SK-N-SH (cell line): ENCODE results near the gene ROR2. TPM values are rescaled to one million over a fixed set of nuclear protein-coding genes. Genes with fewer than 3 reads are reported as not detected.

Experiments
- CTCF ChIA-PET: fragments of 300-600, 350-600 bp; formaldehyde crosslinking; extraction: SDS; loops from one replicate; lab custom pipeline; 2021; lab: Yijun Ruan, JAX
- POLR2A ChIA-PET: fragments of 350-600 bp; sonication (Branson Sonifier 250); formaldehyde crosslinking; extraction: SDS; loops from one replicate; lab custom pipeline; 2020; ENCODE audit warnings: antibody characterized with exemption, inconsistent platforms; lab: Yijun Ruan, JAX
- DNase-seq: peaks from one replicate; pipeline ENCODE4 v3.0.0; 2012
- H2AFZ ChIP-seq: fragments of 200-600 bp; sonication (generic); 2 replicates; pipeline ENCODE4 v1.8.1; 2016; ENCODE audit warnings: antibody characterized with exemption, mild to moderate bottlenecking, low read depth
- H3F3A ChIP-seq: fragments of 200-600 bp; sonication (generic); replicated peaks from 2 replicates; pipeline ENCODE3; 2016; ENCODE audit warnings: antibody characterized with exemption, mild to moderate bottlenecking; ENCODE audit not compliant: insufficient read depth
- H3K27ac ChIP-seq, 2 experiments: fragments of 200-500 bp in 1 of 2; fragments of 200-600 bp in 1 of 2; sonication (Bioruptor generic) in 1 of 2; sonication (generic), shearing (Covaris generic) in 1 of 2; 2 replicates each; pipeline versions ENCODE4 v1.5.1 to v1.6.1; 2014 to 2016; ENCODE audit warnings: low read depth in 2 of 2, inconsistent platforms in 1 of 2, low read length in 1 of 2, mild to moderate bottlenecking in 1 of 2, mixed read lengths in 1 of 2
- H3K27me3 ChIP-seq: fragments of 200-600 bp; sonication (generic), shearing (Covaris generic); 2 replicates; pipeline ENCODE4 v1.6.1; 2016; ENCODE audit warnings: mixed run types; ENCODE audit not compliant: insufficient read depth
- H3K36me3 ChIP-seq, 2 experiments: fragments of 200-500 bp in 1 of 2; fragments of 200-600 bp in 1 of 2; sonication (Bioruptor generic) in 1 of 2; sonication (generic) in 1 of 2; replicated peaks in 1 of 2; 2 replicates each; pipeline versions ENCODE3 to v1.5.1; 2014 to 2016; ENCODE audit warnings: low read length in 1 of 2, mild to moderate bottlenecking in 1 of 2; ENCODE audit not compliant: insufficient read depth in 2 of 2, control insufficient read depth in 1 of 2
- H3K4me1 ChIP-seq, 2 experiments: fragments of 200-500 bp in 1 of 2; fragments of 200-600 bp in 1 of 2; sonication (Bioruptor generic) in 1 of 2; sonication (generic), shearing (Covaris generic) in 1 of 2; 2 replicates each; pipeline versions ENCODE4 v1.5.1 to v1.6.1; 2014 to 2016; ENCODE audit warnings: low read depth in 1 of 2, low read length in 1 of 2, mixed run types in 1 of 2; ENCODE audit not compliant: insufficient read depth in 2 of 2, control insufficient read depth in 1 of 2
- H3K4me2 ChIP-seq: fragments of 200-600 bp; sonication (generic), shearing (Covaris generic); 2 replicates; pipeline ENCODE4 v1.6.1; 2017; ENCODE audit warnings: mixed run types
- H3K4me3 ChIP-seq, 2 experiments: fragments of 200-500 bp in 1 of 2; fragments of 200-600 bp in 1 of 2; sonication (Bioruptor generic) in 1 of 2; sonication (generic), shearing (Covaris generic) in 1 of 2; 2 replicates each; pipeline versions ENCODE4 v1.5.1 to v1.8.1; 2014 to 2016; ENCODE audit warnings: low read depth in 2 of 2, inconsistent platforms in 1 of 2, low read length in 1 of 2, mild to moderate bottlenecking in 1 of 2, mixed read lengths in 1 of 2, moderate library complexity in 1 of 2
- H3K79me2 ChIP-seq: fragments of 200-600 bp; sonication (generic); 2 replicates; pipeline ENCODE4 v1.8.1; 2017; ENCODE audit warnings: mild to moderate bottlenecking; ENCODE audit not compliant: insufficient read depth
- H3K9ac ChIP-seq: fragments of 200-600 bp; sonication (generic); 2 replicates; pipeline ENCODE4 v1.6.1; 2017; ENCODE audit warnings: mixed run types
- H3K9me2 ChIP-seq: fragments of 200-600 bp; sonication (generic); 2 replicates; pipeline ENCODE4 v1.6.1; 2017; ENCODE audit warnings: mixed run types
- H3K9me3 ChIP-seq: fragments of 200-600 bp; sonication (generic); 2 replicates; pipeline ENCODE4 v1.6.1; 2017; ENCODE audit warnings: mixed run types, mild to moderate bottlenecking, moderate library complexity
- H4K20me1 ChIP-seq: fragments of 200-600 bp; sonication (generic); 2 replicates; pipeline ENCODE4 v1.6.1; 2017; ENCODE audit warnings: mild to moderate bottlenecking, mixed run types; ENCODE audit not compliant: insufficient read depth
- CTCF ChIP-seq: fragments of 200-600 bp; sonication (generic); IDR thresholded peaks from 2 replicates; pipeline ENCODE4 v1.6.1; 2017; ENCODE audit warnings: antibody characterized with exemption, mild to moderate bottlenecking, moderate library complexity
- ELF1 ChIP-seq: IDR thresholded peaks from 2 replicates; pipeline ENCODE4 v1.4.0; 2012
- EP300 ChIP-seq, 2 experiments: IDR thresholded peaks; 2 replicates each; pipeline versions ENCODE4 v1.4.0 to v1.6.1; 2012; ENCODE audit warnings: borderline replicate concordance in 1 of 2, low read depth in 1 of 2, low read length in 1 of 2
- FOSL2 ChIP-seq: IDR thresholded peaks from 2 replicates; pipeline ENCODE4 v1.4.0; 2012; ENCODE audit warnings: low read depth, mild to moderate bottlenecking, moderate library complexity, borderline replicate concordance
- GABPA ChIP-seq: IDR thresholded peaks from 2 replicates; pipeline ENCODE4 v1.4.0; 2012; ENCODE audit warnings: low read depth, mild to moderate bottlenecking
- IRF3 ChIP-seq: fragments of 150-350 bp; IDR thresholded peaks from 2 replicates; pipeline ENCODE4 v1.6.1; 2016; ENCODE audit warnings: mild to moderate bottlenecking, low read depth, low read length
- MAX ChIP-seq: IDR thresholded peaks from 2 replicates; pipeline ENCODE4 v1.4.0; 2012; ENCODE audit warnings: low read depth
- MXI1 ChIP-seq: IDR thresholded peaks from 2 replicates; pipeline ENCODE4 v1.6.1; 2012; ENCODE audit warnings: mild to moderate bottlenecking, low read depth, low read length, improper control_type of control experiment
- NFIC ChIP-seq: IDR thresholded peaks from 2 replicates; pipeline ENCODE4 v1.4.0; 2012; ENCODE audit warnings: borderline replicate concordance
- NRF1 ChIP-seq: IDR thresholded peaks from 2 replicates; pipeline ENCODE4 v1.6.1; 2012; ENCODE audit warnings: low read depth, mild to moderate bottlenecking, low read length
- POLR2AphosphoS5 ChIP-seq: IDR thresholded peaks from 2 replicates; pipeline ENCODE4 v1.6.1; 2012; ENCODE audit warnings: low read depth, low read length
- RAD21 ChIP-seq: IDR thresholded peaks from 2 replicates; pipeline ENCODE4 v1.6.1; 2012; ENCODE audit warnings: mild to moderate bottlenecking, low read length
- RCOR1 ChIP-seq: fragments of 150-350 bp; IDR thresholded peaks from 2 replicates; pipeline ENCODE4 v1.6.1; 2017; ENCODE audit warnings: antibody characterized with exemption, low read length
- RXRA ChIP-seq: IDR thresholded peaks from 2 replicates; pipeline ENCODE4 v1.4.0; 2012; ENCODE audit warnings: low read depth, mild to moderate bottlenecking, borderline replicate concordance
- SIN3A ChIP-seq: IDR thresholded peaks from 2 replicates; pipeline ENCODE4 v1.6.1; 2012; ENCODE audit warnings: low read depth, mild to moderate bottlenecking, low read length, moderate library complexity, borderline replicate concordance
- TEAD4 ChIP-seq: IDR thresholded peaks from 2 replicates; pipeline ENCODE4 v1.4.0; 2012; ENCODE audit warnings: mild to moderate bottlenecking, borderline replicate concordance; ENCODE audit not compliant: insufficient read depth
- USF1 ChIP-seq: IDR thresholded peaks from 2 replicates; pipeline ENCODE4 v1.4.0; 2012; ENCODE audit warnings: low read depth, borderline replicate concordance
- USF2 ChIP-seq: fragments of 150-350 bp; IDR thresholded peaks from 2 replicates; pipeline ENCODE4 v1.6.1; 2017; ENCODE audit warnings: antibody characterized with exemption, low read length, low read depth, borderline replicate concordance
- WGBS: methylation state at CpG from one replicate; pipeline ENCODE4 v1.1.6; 2017; ENCODE audit warnings: low lambda C conversion rate; 5-methylcytosine and 5-hydroxymethylcytosine counted together
- polyA plus RNA-seq, 3 experiments: library from polyadenylated mRNA; depleted of rRNA; stranded (reverse); fragments of >200 nt; gene quantifications; 2 replicates each; pipeline ENCODE4 v1.2.3, GENCODE V29; 2012

ROR2 gene
- polyA plus RNA-seq, 1 of the 3 experiments (the other 2 are of a cell fraction), result 0.43 TPM

GRCh38 chr9:91603932-91604331, 346.1 kb downstream of the ROR2 start:
- no peaks in the 10 kb centered on the region for H3F3A ChIP-seq
- TF ChIP-seq SIN3A (no peak), RCOR1 (no peak), FOSL2 (no peak), POLR2AphosphoS5 (no peak), MAX (no peak), EP300 (IDR thresholded peaks at IDR 0.05; ENCODE audit: borderline replicate concordance in 1 of 2, low read depth in 1 of 2, low read length in 1 of 2) (no peak), GABPA (no peak), IRF3 (no peak), MXI1 (no peak), RXRA (no peak), CTCF (no peak), RAD21 (no peak), TEAD4 (no peak), ELF1 (no peak), USF1 (no peak), NRF1 (no peak), USF2 (no peak), NFIC (no peak)
- no peaks in the 10 kb centered on the region for H3K4me1 ChIP-seq
- POLR2A ChIA-PET, result no interaction called here
- no peak overlapping the region for H3K4me2 ChIP-seq
- no peak overlapping the region for H3K9ac ChIP-seq
- no peaks in the 10 kb centered on the region for H3K36me3 ChIP-seq
- no peaks in the 10 kb centered on the region for H3K79me2 ChIP-seq
- H3K27ac ChIP-seq, result no peak overlapping the region
- no peaks in the 10 kb centered on the region for H4K20me1 ChIP-seq
- 32% methylated on average over 3 of the region's 3 CpGs for WGBS
- no peaks in the 10 kb centered on the region for H3K27me3 ChIP-seq
- no peak overlapping the region for H3K4me3 ChIP-seq
- CTCF ChIA-PET, result no interaction called here
- no peaks in the 10 kb centered on the region for H3K9me3 ChIP-seq
- no peak overlapping the region for H2AFZ ChIP-seq
- DNase-seq, result no peak
- H3K9me2 ChIP-seq, result no peaks in the 10 kb centered on the region
